OCI-LY3 (cell line): ENCODE results near the gene RPL35.
A peak's percentile ranks its signal among the peaks of the same experiment; 100 is the strongest.

Experiments used
- H2AFZ ChIP-seq: fragments of 200-600, 300-600 bp; shearing (Covaris generic); 2 replicates; pipeline ENCODE4 v1.6.0; 2014; ENCODE audit warnings: antibody characterized with exemption, low read depth, low read length
- H3K27ac ChIP-seq: fragments of 200-600, 300-600 bp; sonication (generic); 2 replicates; pipeline ENCODE4 v1.5.1; 2014; ENCODE audit warnings: mild to moderate bottlenecking, low read length, moderate library complexity, mixed read lengths
- H3K27me3 ChIP-seq: fragments of 200-600, 300-600 bp; sonication (generic); 2 replicates; pipeline ENCODE4 v1.6.1; 2014; ENCODE audit warnings: low read depth, low read length, mixed read lengths
- H3K36me3 ChIP-seq: fragments of 200-600, 300-600 bp; sonication (generic); replicated peaks from 2 replicates; pipeline ENCODE3; 2014; ENCODE audit warnings: low read depth, low read length, mixed read lengths
- H3K4me1 ChIP-seq: fragments of 300-600, 200-600 bp; sonication (generic); 2 replicates; pipeline ENCODE4 v1.6.1; 2014; ENCODE audit warnings: low read length, mixed read lengths
- H3K4me2 ChIP-seq: fragments of 200-600, 300-600 bp; sonication (generic); 2 replicates; pipeline ENCODE4 v1.6.1; 2014; ENCODE audit warnings: low read length, mixed read lengths
- H3K4me3 ChIP-seq: fragments of 300-600, 200-600 bp; sonication (generic); 2 replicates; pipeline ENCODE4 v1.5.1; 2014; ENCODE audit warnings: antibody characterized with exemption, mild to moderate bottlenecking, low read length, moderate library complexity
- H3K79me2 ChIP-seq: fragments of 300-600, 200-600 bp; shearing (Covaris generic); 2 replicates; pipeline ENCODE4 v1.6.1; 2014; ENCODE audit warnings: mild to moderate bottlenecking, low read length, mixed read lengths
- H3K9ac ChIP-seq: fragments of 300-600, 200-600 bp; shearing (Covaris generic); 2 replicates; pipeline ENCODE4 v1.6.0; 2014; ENCODE audit warnings: mild to moderate bottlenecking, low read length, moderate library complexity
- H3K9me3 ChIP-seq: fragments of 200-600, 300-600 bp; shearing (Covaris generic); 2 replicates; pipeline ENCODE4 v1.6.1; 2014; ENCODE audit warnings: low read length, mixed read lengths; ENCODE audit not compliant: insufficient read depth
- H4K20me1 ChIP-seq: fragments of 200-600, 300-600 bp; sonication (generic); 2 replicates; pipeline ENCODE4 v1.6.1; 2016; ENCODE audit warnings: low read length, mixed read lengths; ENCODE audit not compliant: insufficient read depth
- EZH2phosphoT487 ChIP-seq: fragments of 200-600 bp; shearing (Covaris generic); IDR thresholded peaks from 2 replicates; pipeline ENCODE4 v1.6.1; 2018; ENCODE audit warnings: antibody characterized with exemption, mixed run types, low read depth
- TF ChIP-seq, protein P1 (sequence below): fragments of 200-600, 300-600 bp; sonication (generic); IDR thresholded peaks from 2 replicates; pipeline ENCODE4 v1.5.1; 2014; ENCODE audit warnings: antibody characterized with exemption, low read length, low read depth

The RPL35 gene

DNA sequence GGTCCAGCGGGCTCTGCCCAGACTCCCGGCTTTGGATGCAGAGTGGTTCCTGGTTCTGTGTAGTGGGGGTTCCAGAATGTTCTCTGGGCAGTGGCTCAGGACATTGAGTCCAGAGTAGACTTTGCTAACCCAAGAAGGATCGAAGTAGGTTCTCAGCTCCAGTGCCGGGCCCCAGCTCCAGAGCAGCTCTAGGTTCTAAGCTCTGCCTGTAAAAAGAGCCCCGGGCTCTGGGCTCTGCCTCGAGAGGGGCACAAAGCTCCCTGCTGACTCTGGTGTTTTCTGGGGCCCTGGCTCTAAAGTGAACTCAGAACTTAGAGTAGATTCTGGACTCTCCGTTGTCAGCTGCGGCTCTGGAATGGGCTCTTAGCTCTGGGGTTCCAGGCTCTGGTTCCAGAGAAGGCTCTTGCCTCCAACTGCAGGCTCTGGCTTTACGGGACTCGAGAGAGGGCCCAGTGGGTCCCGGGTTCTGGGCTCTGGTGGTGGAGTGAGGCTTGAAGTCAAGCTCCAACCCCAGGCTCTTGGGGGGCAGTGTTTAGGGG, 8.1 kb downstream of the RPL35 start:
- peaks cover 11% of the 10 kb centered on the region for H3K4me1 ChIP-seq
- H3K9ac ChIP-seq = no peak overlapping the region; the same call in 1 of the 2 replicates
- H3K27ac ChIP-seq = no peak overlapping the region
- no peaks in the 10 kb centered on the region for H3K9me3 ChIP-seq
- peaks cover 5% of the 10 kb centered on the region for H3K79me2 ChIP-seq
- H3K36me3 ChIP-seq = peaks cover 23% of the 10 kb centered on the region
- TF ChIP-seq, protein P1, sequence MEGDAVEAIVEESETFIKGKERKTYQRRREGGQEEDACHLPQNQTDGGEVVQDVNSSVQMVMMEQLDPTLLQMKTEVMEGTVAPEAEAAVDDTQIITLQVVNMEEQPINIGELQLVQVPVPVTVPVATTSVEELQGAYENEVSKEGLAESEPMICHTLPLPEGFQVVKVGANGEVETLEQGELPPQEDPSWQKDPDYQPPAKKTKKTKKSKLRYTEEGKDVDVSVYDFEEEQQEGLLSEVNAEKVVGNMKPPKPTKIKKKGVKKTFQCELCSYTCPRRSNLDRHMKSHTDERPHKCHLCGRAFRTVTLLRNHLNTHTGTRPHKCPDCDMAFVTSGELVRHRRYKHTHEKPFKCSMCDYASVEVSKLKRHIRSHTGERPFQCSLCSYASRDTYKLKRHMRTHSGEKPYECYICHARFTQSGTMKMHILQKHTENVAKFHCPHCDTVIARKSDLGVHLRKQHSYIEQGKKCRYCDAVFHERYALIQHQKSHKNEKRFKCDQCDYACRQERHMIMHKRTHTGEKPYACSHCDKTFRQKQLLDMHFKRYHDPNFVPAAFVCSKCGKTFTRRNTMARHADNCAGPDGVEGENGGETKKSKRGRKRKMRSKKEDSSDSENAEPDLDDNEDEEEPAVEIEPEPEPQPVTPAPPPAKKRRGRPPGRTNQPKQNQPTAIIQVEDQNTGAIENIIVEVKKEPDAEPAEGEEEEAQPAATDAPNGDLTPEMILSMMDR = no peak
- TF ChIP-seq EZH2phosphoT487 = no peak
- H3K4me2 ChIP-seq = peak overlapping the region; percentile 93
- H4K20me1 ChIP-seq = peaks cover 35% of the 10 kb centered on the region
- H2AFZ ChIP-seq = no peak overlapping the region
- H3K27me3 ChIP-seq = no peaks in the 10 kb centered on the region
- H3K4me3 ChIP-seq = peak overlapping the region; percentile 74

DNA sequence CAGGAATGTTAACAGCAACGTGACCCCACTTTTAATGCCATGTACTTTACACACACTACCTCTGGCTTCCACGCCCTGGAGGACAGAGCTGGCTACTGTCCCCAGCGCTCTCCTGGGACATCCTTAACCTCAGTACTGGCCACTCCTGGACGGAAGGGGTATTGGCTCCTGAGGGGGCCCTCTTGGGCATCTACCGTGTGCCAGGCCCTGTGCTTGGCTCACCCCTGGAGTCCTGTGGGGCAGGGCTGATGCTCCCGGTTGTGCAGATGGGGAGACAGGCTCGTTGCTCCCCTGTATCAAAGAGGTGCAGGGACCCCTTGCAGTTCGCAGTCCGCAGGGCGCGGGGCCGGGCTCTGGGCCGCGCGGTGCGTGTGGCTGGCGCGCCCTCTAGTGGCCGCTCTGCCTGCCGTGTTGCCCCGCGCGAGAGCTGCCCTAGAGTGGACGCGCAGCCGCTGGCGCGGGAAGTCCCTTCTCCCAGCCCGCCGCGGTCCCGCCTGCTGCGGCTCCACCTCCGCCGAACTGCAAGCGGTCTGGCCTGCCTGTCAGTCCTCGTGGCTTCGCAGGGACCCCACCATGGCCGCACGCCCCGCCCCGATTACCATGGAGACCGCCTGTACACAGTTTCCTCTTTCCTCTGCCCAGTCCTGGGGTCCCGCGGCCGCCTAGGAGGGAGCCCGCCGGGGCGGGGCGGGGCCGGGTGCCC, 8.8 kb downstream of the RPL35 start, which contains the start of gene WDR38:
TSS of gene WDR38 (plus strand) at position 632 of the 703 bp plus-strand sequence. CDS start 72 bp downstream, outside the sequence.
- H3K36me3 ChIP-seq = peaks cover 16% of the 10 kb centered on the region
- H3K79me2 ChIP-seq = no peaks in the 10 kb centered on the region
- H4K20me1 ChIP-seq = peaks cover 28% of the 10 kb centered on the region
- H3K4me2 ChIP-seq = peak within 1 kb of the TSS; percentile 93
- peaks cover 15% of the 10 kb centered on the region for H3K4me1 ChIP-seq
- H3K9me3 ChIP-seq = no peaks in the 10 kb centered on the region
- peak within 1 kb of the TSS; percentile 74 for H3K4me3 ChIP-seq
- peak within 1 kb of the TSS; percentile 48; the same call in 1 of the 2 replicates for H3K9ac ChIP-seq
- H3K27ac ChIP-seq = no peak within 1 kb of the TSS
- H3K27me3 ChIP-seq = no peaks in the 10 kb centered on the region
- no peak for TF ChIP-seq EZH2phosphoT487
- TF ChIP-seq, protein P1 = peak; percentile 96
- peak within 1 kb of the TSS; percentile 74; the same call in 1 of the 2 replicates for H2AFZ ChIP-seq

DNA sequence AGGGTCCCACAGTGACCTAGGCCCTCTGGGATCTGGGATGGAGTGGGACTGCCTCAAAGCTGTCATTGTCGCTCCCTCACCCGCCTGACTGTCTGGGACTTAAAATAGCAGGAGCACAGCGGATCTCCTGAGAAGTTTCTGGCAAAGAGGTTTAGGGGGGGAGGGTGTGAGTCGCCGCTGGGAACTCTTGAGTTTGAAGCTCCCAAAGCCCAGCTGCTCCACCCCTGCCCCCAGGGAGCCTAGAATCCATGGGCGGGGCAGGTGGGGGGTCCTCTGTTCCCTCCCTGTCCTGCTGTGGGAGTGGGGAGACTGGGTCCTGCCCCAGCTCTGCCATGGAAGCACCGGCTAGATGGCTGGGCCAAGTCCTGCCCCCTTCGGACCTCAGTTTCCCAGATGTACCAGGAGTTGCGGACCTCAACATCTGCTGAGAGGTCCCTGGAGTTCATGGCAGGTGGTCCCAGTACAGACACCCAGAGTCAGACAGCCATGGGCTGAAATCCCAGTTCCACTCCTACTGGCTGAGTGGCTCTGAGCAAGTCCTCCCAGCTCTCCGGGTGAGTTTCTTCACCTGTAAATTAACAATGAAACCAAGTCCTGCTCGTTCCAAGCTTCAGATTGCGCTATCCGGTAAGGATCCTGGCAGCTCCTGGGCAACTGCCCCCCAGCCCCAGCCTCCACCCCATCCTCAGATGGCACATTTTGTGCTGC, 9.5 kb downstream of the RPL35 start:
- Histone ChIP-seq H3K79me2 (no peaks in the 10 kb centered on the region), H3K27ac (no peak overlapping the region), H3K27me3 (no peaks in the 10 kb centered on the region), H3K9ac (peak overlapping the region; percentile 48; the same call in 1 of the 2 replicates), H2AFZ (peak overlapping the region; percentile 74; the same call in 1 of the 2 replicates), H4K20me1 (peaks cover 21% of the 10 kb centered on the region), H3K4me2 (peak overlapping the region; percentile 93), H3K4me1 (peaks cover 15% of the 10 kb centered on the region), H3K36me3 (peaks cover 13% of the 10 kb centered on the region), H3K4me3 (peak overlapping the region; percentile 74), H3K9me3 (no peaks in the 10 kb centered on the region)
- no peak for TF ChIP-seq EZH2phosphoT487
- TF ChIP-seq, protein P1 = no peak

DNA sequence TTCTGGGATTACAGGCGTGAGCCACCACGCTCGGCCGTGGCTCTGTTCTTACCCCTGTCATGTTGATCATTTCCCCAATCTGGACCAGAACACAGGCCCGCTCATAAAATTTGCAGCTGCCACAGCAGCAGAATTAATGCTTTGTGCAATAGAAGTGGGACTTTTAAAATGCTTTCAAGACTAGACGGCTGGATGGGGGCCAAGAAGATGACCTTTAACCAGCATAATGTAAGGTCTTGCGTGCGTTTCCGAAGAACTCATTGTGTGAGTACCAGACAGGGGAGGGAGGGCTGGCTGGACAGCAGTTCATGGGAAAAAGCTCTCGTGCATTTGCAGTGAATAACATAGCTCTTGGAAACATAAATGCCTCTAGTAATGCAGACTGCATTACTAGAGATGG, 12.0 kb downstream of the RPL35 start:
- Histone ChIP-seq H3K27ac (no peak overlapping the region), H3K36me3 (no peaks in the 10 kb centered on the region), H3K9ac (no peak overlapping the region), H3K4me3 (no peak overlapping the region), H4K20me1 (no peaks in the 10 kb centered on the region), H3K79me2 (no peaks in the 10 kb centered on the region), H3K9me3 (no peaks in the 10 kb centered on the region), H3K4me2 (no peak overlapping the region), H3K27me3 (no peaks in the 10 kb centered on the region), H3K4me1 (peaks cover 15% of the 10 kb centered on the region), H2AFZ (no peak overlapping the region)
- TF ChIP-seq, protein P1 = no peak
- no peak for TF ChIP-seq EZH2phosphoT487
